ENCODE measurements around the gene RBM6.

RBM6 gene

GRCh38 chr3:49939858-49940666 lies at the start of gene RBM6 (continued):
- TF ChIP-seq ZBTB10 (tag by site-specific recombination; IDR thresholded peaks at IDR 0.05) (no peak), PRDM1 (tag by site-specific recombination; IDR thresholded peaks at IDR 0.05) (no peak), ZNF704 (tag by site-specific recombination; IDR thresholded peaks at IDR 0.05) (peak; percentile 79; the same call in 1 of the 2 replicates), PRDM10 (tag by site-specific recombination; IDR thresholded peaks at IDR 0.05) (peak; percentile 38; the same call in 1 of the 2 replicates), SP2 (tag by site-specific recombination; IDR thresholded peaks at IDR 0.05) (peak; percentile 85), ZNF518A (tag by site-specific recombination; conservative IDR thresholded peaks at IDR 0.05; ENCODE audit: low read depth) (peak; percentile 63), ZXDB (tag by site-specific recombination; IDR thresholded peaks at IDR 0.05) (peak; percentile 87), ZBTB44 (tag by site-specific recombination; IDR thresholded peaks at IDR 0.05) (no peak), ZNF148 (tag by site-specific recombination; IDR thresholded peaks at IDR 0.05; ENCODE audit: borderline replicate concordance) (no peak), ZNF660 (tag by site-specific recombination; IDR thresholded peaks at IDR 0.05) (peak; percentile 71), KLF7 (tag by site-specific recombination; IDR thresholded peaks at IDR 0.05; ENCODE audit: borderline replicate concordance) (peak; percentile 64; the same call in 1 of the 2 replicates), ZNF302 (tag by site-specific recombination; IDR thresholded peaks at IDR 0.05; ENCODE audit: low read depth) (no peak), ZNF132 (tag by site-specific recombination; IDR thresholded peaks at IDR 0.05; ENCODE audit: borderline replicate concordance) (no peak), ZNF394 (tag by site-specific recombination; IDR thresholded peaks at IDR 0.05; ENCODE audit: borderline replicate concordance) (peak; percentile 56; the same call in 1 of the 2 replicates), ZNF776 (tag by site-specific recombination; IDR thresholded peaks at IDR 0.05; ENCODE audit: borderline replicate concordance) (no peak), ZSCAN5A (tag by site-specific recombination; IDR thresholded peaks at IDR 0.05) (peak; percentile 69; the same call in 1 of the 2 replicates), SP7 (tag by site-specific recombination; IDR thresholded peaks at IDR 0.05) (peak; percentile 65), ZEB2 (tag by site-specific recombination; IDR thresholded peaks at IDR 0.05) (peak; percentile 95), ZFP37 (tag by site-specific recombination; IDR thresholded peaks at IDR 0.05) (peak; percentile 74; the same call in 1 of the 2 replicates)

Measured in HEK293 (cell line).